Measurements from ENCODE around the gene RFXANK.
A peak's percentile ranks its signal among the peaks of the same experiment; 100 is the strongest.
"Not testable (repeated sequence)": the region's sequence is repeated elsewhere in the genome, so short reads cannot be mapped to it uniquely, and the experiment has no call there.

The RFXANK gene

GRCh38 chr19:19170053-19170872 is 21.8 kb upstream of the RFXANK start, which contains the start of gene MEF2B:
TSS of gene MEF2B (minus strand) at chr19:19170263. CDS start at chr19:19150735, 19,528 bp downstream.
- no peak for DNase-seq

- no peak for DNase-seq
Measured at GRCh38 chr19:19170873-19171672, 21.0 kb upstream of the RFXANK start.

- DNase-seq = no peak
Measured at GRCh38 chr19:19171821-19172532, 20.1 kb upstream of the RFXANK start.

GRCh38 chr19:19173243-19173642 is 18.8 kb upstream of the RFXANK start:
- not testable (repeated sequence) for DNase-seq

GRCh38 chr19:19176950-19177349 is 15.1 kb upstream of the RFXANK start:
- DNase-seq = no peak

- no peak for DNase-seq
Measured at GRCh38 chr19:19179548-19180441, 12.3 kb upstream of the RFXANK start.

GRCh38 chr19:19181488-19181998 is 10.5 kb upstream of the RFXANK start:
- DNase-seq = no peak

- DNase-seq = peak; percentile 26
Measured at GRCh38 chr19:19185853-19186740, 6.0 kb upstream of the RFXANK start.

- no peak for DNase-seq
Measured at GRCh38 chr19:19186742-19187141, 5.3 kb upstream of the RFXANK start.

GRCh38 chr19:19191768-19192077 is 335 bp upstream of the RFXANK start:
- no peak for DNase-seq

- DNase-seq = no peak
Measured at GRCh38 chr19:19192910-19193423, 909 bp downstream of the RFXANK start.

- DNase-seq = no peak
Measured at GRCh38 chr19:19193926-19194325, 1.9 kb downstream of the RFXANK start.

- no peak for DNase-seq
Measured at GRCh38 chr19:19201697-19202630, 9.9 kb downstream of the RFXANK start.

- no peak for DNase-seq
Measured at GRCh38 chr19:19202707-19203011, 10.6 kb downstream of the RFXANK start.

- DNase-seq = peak; percentile 96
Measured at GRCh38 chr19:19203012-19203856, 11.2 kb downstream of the RFXANK start, which contains the start of gene NR2C2AP. TSS of gene NR2C2AP (minus strand) at chr19:19203414. CDS start at chr19:19203060, 354 bp downstream.

- DNase-seq = no peak
Measured at GRCh38 chr19:19204181-19204580, 12.1 kb downstream of the RFXANK start.

GRCh38 chr19:19205416-19206410 is 13.7 kb downstream of the RFXANK start:
- no peak for DNase-seq
